Stomach (tissue), 9 donors: ENCODE results near the gene NIFK. TPM values are rescaled to one million over a fixed set of nuclear protein-coding genes. Genes with fewer than 3 reads are reported as not detected.
"Not testable (repeated sequence)": the region's sequence is repeated elsewhere in the genome, so short reads cannot be mapped to it uniquely, and the experiment has no call there.

ENCODE experiments used
- DNase-seq, 2 donors: peaks; one replicate each; pipeline versions ENCODE4 v3.0.0 to v3.0.0-alpha.2; 2013 to 2019
- H3K27ac ChIP-seq, 5 donors: fragments of 200-600 bp in 4 of 5; sonication (generic) in 4 of 5; one replicate each; pipeline ENCODE4 v1.5.1; 2013 to 2019; ENCODE audit warnings: mild to moderate bottlenecking in 1 of 5, moderate library complexity in 1 of 5
- H3K27me3 ChIP-seq, 3 donors: fragments of 200-600 bp; sonication (generic); one replicate each; pipeline ENCODE4 v1.5.1; 2017 to 2019; ENCODE audit warnings: mixed run types in 1 of 3
- H3K36me3 ChIP-seq, 4 donors: fragments of 200-600 bp; sonication (generic); 1 replicate in 3 of 4; 2 replicates in 1 of 4; pipeline ENCODE4 v1.5.1; 2016 to 2019
- H3K4me1 ChIP-seq, 4 donors: fragments of 200-600 bp; sonication (generic); one replicate each; pipeline ENCODE4 v1.5.1; 2016 to 2019
- H3K4me3 ChIP-seq, 4 donors: fragments of 200-600 bp; sonication (generic) in 3 of 4; one replicate each; pipeline ENCODE4 v1.5.1; 2016 to 2019; ENCODE audit warnings: mild to moderate bottlenecking in 1 of 4
- H3K9me3 ChIP-seq, 4 donors: fragments of 200-600 bp; sonication (generic); one replicate each; pipeline ENCODE4 v1.5.1; 2016 to 2019
- EP300 ChIP-seq: sonication (generic); formaldehyde crosslinking; IDR thresholded peaks from one replicate; pipeline ENCODE4 v1.6.1; 2017; ENCODE audit warnings: antibody characterized with exemption
- POLR2A ChIP-seq, 4 donors: fragments of 450-650 bp; IDR thresholded peaks; one replicate each; pipeline ENCODE4 v1.6.1; 2016; ENCODE audit warnings: antibody characterized with exemption in 4 of 4, control low read depth in 2 of 4, mild to moderate bottlenecking in 1 of 4, moderate library complexity in 1 of 4
- POLR2AphosphoS5 ChIP-seq, 3 donors: sonication (generic); formaldehyde crosslinking; IDR thresholded peaks; one replicate each; pipeline ENCODE4 v1.6.1; 2016; ENCODE audit warnings: antibody characterized with exemption in 3 of 3
- WGBS, 5 donors: extraction: QIAGEN DNeasy Blood & Tissue Kit in 3 of 5; methylation state at CpG; one replicate each; pipeline versions ENCODE4 v1.1.5 to v1.1.7; 2013 to 2018; 5-methylcytosine and 5-hydroxymethylcytosine counted together
- intact Hi-C: fragments of 100-400 bp; cut with DNase I; formaldehyde crosslinking; loops from one replicate; pipeline ENCODE4 v1.15.1; 2023; ENCODE audit warnings: low total_unique reads
- polyA plus RNA-seq, 3 donors: library from polyadenylated mRNA; stranded (reverse); fragments of 200-250 nt; gene quantifications; one replicate each; pipeline ENCODE4 v1.2.3, GENCODE V29; 2013
- total RNA-seq, 5 donors: library from RNA; depleted of rRNA; stranded (reverse); fragments of >200 nt; gene quantifications; one replicate each; pipeline versions ENCODE4 v1.1.0 to v1.2.3, GENCODE V29; 2014 to 2016
- TF ChIP-seq, protein P1 (sequence below), 7 experiments: fragments of 450-650 bp in 4 of 7; fragments of 200-600 bp in 3 of 7; sonication (generic) in 3 of 7; IDR thresholded peaks; one replicate each; pipeline ENCODE4 v1.5.1; 2016 to 2019; ENCODE audit warnings: antibody characterized with exemption in 7 of 7, control low read depth in 2 of 7, mild to moderate bottlenecking in 1 of 7
- donor health status: healthy with polysubstance abuse.
- donor health status: Bipolar disorder and iron deficiency.
- donor health status: healthy.

Gene NIFK
- total and polyA plus RNA-seq, 8 donors = 13.6 to 58.0 (median 33.6) TPM

DNA sequence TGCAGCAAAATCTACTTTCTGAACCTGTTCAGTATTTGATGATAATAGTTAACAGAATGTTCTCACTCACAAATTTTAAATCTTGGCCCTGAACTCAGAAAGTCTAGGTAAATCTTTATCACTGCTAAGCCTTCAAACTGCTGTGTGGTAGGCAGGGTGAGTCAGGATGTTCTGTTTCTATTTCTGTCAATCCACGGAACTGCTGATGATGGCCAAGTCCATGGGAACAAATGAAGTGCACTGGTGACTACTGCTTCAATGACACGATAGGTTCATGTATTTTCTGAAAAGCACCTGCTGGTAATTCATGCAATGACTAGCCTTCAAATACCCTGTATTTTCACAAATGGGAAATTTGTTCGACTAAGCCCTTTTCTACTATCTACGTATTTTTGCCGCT is 14.2 kb downstream of the NIFK start:
- H3K27ac ChIP-seq = no peak overlapping the region
- 62 to 73% (median 65%) methylated on average over 5 of the region's 5 CpGs for WGBS, 5 donors
- intact Hi-C loops = no loop called here

GRCh38 chr2:121721926-121722325 is 14.7 kb downstream of the NIFK start:
- no peak for TF ChIP-seq EP300
- TF ChIP-seq POLR2A (IDR thresholded peaks at IDR 0.05) = no peak
- no peak for TF ChIP-seq POLR2AphosphoS5 (IDR thresholded peaks at IDR 0.05)
- TF ChIP-seq, protein P1, sequence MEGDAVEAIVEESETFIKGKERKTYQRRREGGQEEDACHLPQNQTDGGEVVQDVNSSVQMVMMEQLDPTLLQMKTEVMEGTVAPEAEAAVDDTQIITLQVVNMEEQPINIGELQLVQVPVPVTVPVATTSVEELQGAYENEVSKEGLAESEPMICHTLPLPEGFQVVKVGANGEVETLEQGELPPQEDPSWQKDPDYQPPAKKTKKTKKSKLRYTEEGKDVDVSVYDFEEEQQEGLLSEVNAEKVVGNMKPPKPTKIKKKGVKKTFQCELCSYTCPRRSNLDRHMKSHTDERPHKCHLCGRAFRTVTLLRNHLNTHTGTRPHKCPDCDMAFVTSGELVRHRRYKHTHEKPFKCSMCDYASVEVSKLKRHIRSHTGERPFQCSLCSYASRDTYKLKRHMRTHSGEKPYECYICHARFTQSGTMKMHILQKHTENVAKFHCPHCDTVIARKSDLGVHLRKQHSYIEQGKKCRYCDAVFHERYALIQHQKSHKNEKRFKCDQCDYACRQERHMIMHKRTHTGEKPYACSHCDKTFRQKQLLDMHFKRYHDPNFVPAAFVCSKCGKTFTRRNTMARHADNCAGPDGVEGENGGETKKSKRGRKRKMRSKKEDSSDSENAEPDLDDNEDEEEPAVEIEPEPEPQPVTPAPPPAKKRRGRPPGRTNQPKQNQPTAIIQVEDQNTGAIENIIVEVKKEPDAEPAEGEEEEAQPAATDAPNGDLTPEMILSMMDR (IDR thresholded peaks at IDR 0.05) = no peak
- intact Hi-C loops = no loop called here
- WGBS, 5 donors = 62 to 79% (median 76%) methylated on average over 8 of the region's 8 CpGs

More for the DNA sequence above, 14.2 kb downstream of the NIFK start:
- H3K27me3 ChIP-seq = no peaks in the 10 kb centered on the region
- TF ChIP-seq POLR2AphosphoS5 (IDR thresholded peaks at IDR 0.05) (no peak), POLR2A (IDR thresholded peaks at IDR 0.05) (no peak), EP300 (no peak)
- TF ChIP-seq, protein P1 (IDR thresholded peaks at IDR 0.05) = no peak
- peaks cover 3 to 23% (median 21%) of the 10 kb centered on the region in 4 donors for H3K36me3 ChIP-seq
- H3K4me3 ChIP-seq = no peak overlapping the region
- no peak for DNase-seq
- H3K9me3 ChIP-seq = no peaks in the 10 kb centered on the region
- H3K4me1 ChIP-seq = peaks cover 0 to 10% (median 7%) of the 10 kb centered on the region in 4 donors

DNA sequence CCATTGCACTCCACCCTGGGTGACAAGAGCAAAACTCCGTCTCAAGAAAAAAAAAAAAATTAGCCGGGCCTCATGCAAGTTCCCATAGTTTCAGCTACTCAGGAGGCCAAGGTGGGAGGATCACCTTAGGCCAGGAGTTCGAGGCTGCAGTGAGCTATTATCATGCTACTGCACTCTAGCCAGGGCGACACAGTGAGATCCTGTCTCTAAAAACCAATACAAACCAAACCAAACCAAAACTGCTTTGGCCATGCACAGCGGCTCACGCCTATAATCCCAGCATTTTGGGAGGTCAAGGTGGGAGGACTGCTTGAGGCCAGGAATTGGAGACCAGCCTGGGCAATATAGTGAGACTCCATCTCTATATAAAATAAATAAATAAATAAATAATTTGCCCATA is 19.1 kb downstream of the NIFK start:
- intact Hi-C loops = loop anchor here (10.0 kb wide), 1 partner anchor 313 kb away; no protein-coding TSS in a partner anchor
- 93 to 97% (median 96%) methylated on average over 6 of the region's 6 CpGs for WGBS, 5 donors
- no peaks in the 10 kb centered on the region for H3K36me3 ChIP-seq

More at GRCh38 chr2:121721926-121722325, 14.7 kb downstream of the NIFK start:
- Histone ChIP-seq H3K27me3 (no peaks in the 10 kb centered on the region), H3K4me1 (peaks cover 0 to 10% (median 7%) of the 10 kb centered on the region in 4 donors), H3K9me3 (no peaks in the 10 kb centered on the region), H3K36me3 (peaks cover 0 to 17% (median 15%) of the 10 kb centered on the region in 4 donors), H3K27ac (no peak overlapping the region), H3K4me3 (no peak overlapping the region)
- DNase-seq = no peak

DNA sequence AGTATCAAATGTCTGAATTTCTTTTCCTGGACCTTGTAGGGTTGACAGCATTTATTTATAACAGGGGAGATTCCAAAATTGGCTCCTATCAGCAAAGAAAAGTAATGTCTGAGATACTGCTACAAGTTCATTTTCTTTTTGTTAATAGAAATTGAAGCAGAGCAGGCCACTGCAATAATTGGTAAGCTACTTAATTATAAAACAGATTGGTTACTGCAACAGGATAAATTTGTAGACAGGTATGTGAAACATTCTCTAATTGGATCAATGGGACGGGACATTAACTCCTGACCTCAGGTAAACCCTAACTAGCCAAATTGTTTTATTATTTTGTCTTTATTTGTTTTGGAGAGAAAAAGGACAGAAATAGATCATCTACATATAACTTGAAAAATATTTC is 20.5 kb downstream of the NIFK start:
- Histone ChIP-seq H3K4me3 (no peak overlapping the region), H3K27ac (no peak overlapping the region), H3K36me3 (no peaks in the 10 kb centered on the region), H3K4me1 (peaks cover 0 to 10% (median 7%) of the 10 kb centered on the region in 4 donors), H3K27me3 (no peaks in the 10 kb centered on the region), H3K9me3 (no peaks in the 10 kb centered on the region)
- intact Hi-C loops = loop anchor here (10.0 kb wide), 1 partner anchor 311 kb away; no protein-coding TSS in a partner anchor
- no peak for TF ChIP-seq POLR2A (IDR thresholded peaks at IDR 0.05)
- TF ChIP-seq EP300 = no peak
- TF ChIP-seq POLR2AphosphoS5 (IDR thresholded peaks at IDR 0.05) = no peak
- DNase-seq = no peak
- 68 to 72% (median 71%) methylated on average over 1 of the region's 1 CpG for WGBS, 5 donors

More for the DNA sequence above, 19.1 kb downstream of the NIFK start:
- H3K4me1 ChIP-seq = peaks cover 0 to 10% (median 7%) of the 10 kb centered on the region in 4 donors
- no peak overlapping the region for H3K4me3 ChIP-seq
- H3K27me3 ChIP-seq = no peaks in the 10 kb centered on the region
- TF ChIP-seq POLR2A (IDR thresholded peaks at IDR 0.05) (no peak), EP300 (no peak), POLR2AphosphoS5 (IDR thresholded peaks at IDR 0.05) (no peak)
- TF ChIP-seq, protein P1 (IDR thresholded peaks at IDR 0.05) = no peak
- H3K27ac ChIP-seq = no peak overlapping the region
- no peaks in the 10 kb centered on the region for H3K9me3 ChIP-seq
- no peak for DNase-seq

- not testable (repeated sequence) for H3K27ac ChIP-seq, DNase-seq, H3K4me3 ChIP-seq, H3K27me3 ChIP-seq, H3K9me3 ChIP-seq, H3K4me1 ChIP-seq, H3K36me3 ChIP-seq
- intact Hi-C loops = loop anchor here (10.0 kb wide), 1 partner anchor 307 kb away; no protein-coding TSS in a partner anchor
- WGBS, 5 donors = 81 to 94% (median 85%) methylated on average over 2 to 3 of the region's 3 CpGs
These were observed 25.2 kb downstream of the NIFK start for GRCh38 chr2:121711481-121711880.
